Endothelial cell of umbilical vein (primary cell): ENCODE results near the gene EPB41L2. TPM values are rescaled to one million over a fixed set of nuclear protein-coding genes. Genes with fewer than 3 reads are reported as not detected.

Experiments
- BruUV-seq: library from RNA; stranded (reverse); fragments of 400-500 nt; replicated peaks from 2 replicates; lab custom pipeline; 2021; lab: Mats Ljungman, UMichigan
- CTCF ChIA-PET: fragments of 300-600, 350-600 bp; sonication (Branson Sonifier 250); formaldehyde crosslinking; loops from one replicate; lab custom pipeline; 2021; ENCODE audit warnings: antibody characterized with exemption, inconsistent platforms; lab: Charles Lee
- POLR2A ChIA-PET: fragments of 300-600, 350-600 bp; sonication (Branson Sonifier 250); formaldehyde crosslinking; loops from one replicate; lab custom pipeline; 2021; ENCODE audit warnings: antibody characterized with exemption, inconsistent platforms; lab: Charles Lee
- DNase-seq: peaks from one replicate; pipeline ENCODE4 v3.0.0-alpha.2; 2011; ENCODE audit warnings: low read depth, low spot score
- FAIRE-seq: peaks from 2 replicates; lab custom pipeline; 2011; peaks lifted over from hg19 to GRCh38; lab: Jason Lieb, UNC
- H2AFZ ChIP-seq: 2 replicates; pipeline ENCODE4 v1.6.0; 2012; ENCODE audit warnings: low read depth, low read length, control low read depth, inconsistent platforms
- H3K27ac ChIP-seq: 2 replicates; pipeline ENCODE4 v1.5.1; 2011; ENCODE audit warnings: low read depth, mild to moderate bottlenecking, control low read depth, low read length, moderate library complexity; ENCODE audit not compliant: insufficient read depth
- H3K27me3 ChIP-seq, 2 experiments: 2 replicates each; pipeline versions ENCODE4 v1.6.0 to v1.6.1; 2011; ENCODE audit warnings: low read length in 2 of 2, mixed read lengths in 1 of 2; ENCODE audit not compliant: control insufficient read depth in 2 of 2, insufficient read depth in 2 of 2
- H3K36me3 ChIP-seq, 2 experiments: 2 replicates in 1 of 2; 3 replicates in 1 of 2; pipeline ENCODE4 v1.5.1; 2011; ENCODE audit warnings: low read length in 2 of 2, mild to moderate bottlenecking in 1 of 2, moderate library complexity in 1 of 2; ENCODE audit not compliant: control insufficient read depth in 2 of 2, insufficient read depth in 2 of 2; ENCODE audit errors: extremely low read depth in 1 of 2
- H3K4me1 ChIP-seq: 3 replicates; pipeline ENCODE4 v1.5.1; 2011; ENCODE audit warnings: mild to moderate bottlenecking, low read length; ENCODE audit not compliant: control insufficient read depth, insufficient read depth; ENCODE audit errors: extremely low read depth
- H3K4me2 ChIP-seq: 2 replicates; pipeline ENCODE4 v1.6.1; 2011; ENCODE audit warnings: low read length, control low read depth, mixed read lengths; ENCODE audit not compliant: insufficient read depth
- H3K4me3 ChIP-seq, 3 experiments: fragments of 200-600 bp in 1 of 3; sonication (generic), shearing (Covaris generic) in 1 of 3; replicated peaks in 1 of 3; 2 replicates each; pipeline ENCODE4 v1.5.1; 2011 to 2016; ENCODE audit warnings: control low read depth in 3 of 3, low read length in 3 of 3, mild to moderate bottlenecking in 2 of 3, inconsistent platforms in 1 of 3, low read depth in 1 of 3, moderate library complexity in 1 of 3; ENCODE audit not compliant: insufficient read depth in 1 of 3
- H3K79me2 ChIP-seq: 2 replicates; pipeline ENCODE4 v1.6.0; 2012; ENCODE audit warnings: low read length, inconsistent platforms; ENCODE audit not compliant: control insufficient read depth, insufficient read depth
- H3K9ac ChIP-seq: replicated peaks from 2 replicates; pipeline ENCODE3; 2011; ENCODE audit warnings: low read length, control low read depth; ENCODE audit not compliant: insufficient read depth; ENCODE audit errors: extremely low read depth
- H3K9me1 ChIP-seq: replicated peaks from 3 replicates; pipeline ENCODE4 v1.6.0; 2011; ENCODE audit warnings: mild to moderate bottlenecking, low read length; ENCODE audit not compliant: control insufficient read depth, insufficient read depth; ENCODE audit errors: extremely low read depth
- H3K9me3 ChIP-seq: replicated peaks from 2 replicates; pipeline ENCODE4 v1.5.1; 2012; ENCODE audit warnings: low read length, inconsistent platforms; ENCODE audit not compliant: control insufficient read depth, insufficient read depth
- H4K20me1 ChIP-seq: replicated peaks from 2 replicates; pipeline ENCODE3; 2011; ENCODE audit warnings: mild to moderate bottlenecking, low read length; ENCODE audit not compliant: control insufficient read depth, insufficient read depth; ENCODE audit errors: extremely low read depth
- EZH2 ChIP-seq: IDR thresholded peaks from 2 replicates; pipeline ENCODE4 v1.6.1; 2012; ENCODE audit warnings: borderline replicate concordance, low read depth, mild to moderate bottlenecking, moderate library complexity, low read length, inconsistent platforms; ENCODE audit not compliant: severe bottlenecking
- FOS ChIP-seq: IDR thresholded peaks from 2 replicates; pipeline ENCODE4 v1.6.1; 2011; ENCODE audit warnings: mild to moderate bottlenecking, low read length, moderate library complexity, borderline replicate concordance; ENCODE audit not compliant: insufficient read depth
- GATA2 ChIP-seq: IDR thresholded peaks from 2 replicates; pipeline ENCODE4 v1.7.0; 2011; ENCODE audit warnings: low read depth, mild to moderate bottlenecking, moderate library complexity, mixed read lengths, low read length; ENCODE audit not compliant: insufficient read length, insufficient read depth
- JUN ChIP-seq: IDR thresholded peaks from 2 replicates; pipeline ENCODE4 v1.6.1; 2011; ENCODE audit warnings: borderline replicate concordance, low read depth; ENCODE audit not compliant: insufficient read length, insufficient read depth
- MYC ChIP-seq: IDR thresholded peaks from one replicate; pipeline ENCODE4 v1.6.1; 2011; ENCODE audit warnings: mild to moderate bottlenecking, low read depth, low read length
- POLR2A ChIP-seq: IDR thresholded peaks from 2 replicates; pipeline ENCODE4 v1.6.1; 2012; ENCODE audit warnings: low read depth, mild to moderate bottlenecking, control low read depth, low read length
- POLR2AphosphoS5 ChIP-seq: IDR thresholded peaks from 2 replicates; pipeline ENCODE4 v1.6.1; 2012; ENCODE audit warnings: low read depth, mild to moderate bottlenecking, control low read depth, low read length, moderate library complexity; ENCODE audit not compliant: insufficient read depth
- dilution Hi-C: fragments of 300-500 bp; cut with MboI; formaldehyde crosslinking; loops from one replicate; pipeline ENCODE4 v1.15.0; 2019; ENCODE audit warnings: low sequenced_read_pairs; ENCODE audit not compliant: extremely low pct_ligation_motif_present
- intact Hi-C: fragments of 100-400 bp; cut with micrococcal nuclease; formaldehyde crosslinking; loops from one replicate; pipeline ENCODE4 v1.10.0; 2022
- polyA plus RNA-seq, 4 experiments: library from polyadenylated mRNA; depleted of rRNA in 3 of 4; stranded (reverse) in 3 of 4; unstranded in 1 of 4; fragments of >200 nt; gene quantifications; 2 replicates each; pipeline versions ENCODE4 v1.2.1 to v1.2.3, GENCODE V29; 2011 to 2012; ENCODE audit warnings: missing spikeins in 1 of 4
- total RNA-seq: library from RNA; stranded (reverse); gene quantifications from 2 replicates; pipeline ENCODE4 v1.2.3, GENCODE V29; 2021
- TF ChIP-seq, protein P1 (sequence below): IDR thresholded peaks from 2 replicates; pipeline ENCODE4 v1.6.1; 2011; ENCODE audit not compliant: insufficient read depth, insufficient read length
- TF ChIP-seq, protein P2 (sequence below), 2 donors: IDR thresholded peaks; 1 replicate in 1 of 2; 2 replicates in 1 of 2; pipeline ENCODE4 v1.5.1; 2011; ENCODE audit warnings: low read length in 2 of 2, mild to moderate bottlenecking in 2 of 2, moderate library complexity in 2 of 2, control low read depth in 1 of 2, inconsistent platforms in 1 of 2, low read depth in 1 of 2; ENCODE audit not compliant: insufficient read depth in 1 of 2; ENCODE audit errors: extremely low read depth in 1 of 2

Gene EPB41L2
- total and polyA plus RNA-seq, 2 donors (not counting 3 experiments of a cell fraction or from before 2014, with no cell fraction given), result 26.5 to 87.7 TPM

DNA sequence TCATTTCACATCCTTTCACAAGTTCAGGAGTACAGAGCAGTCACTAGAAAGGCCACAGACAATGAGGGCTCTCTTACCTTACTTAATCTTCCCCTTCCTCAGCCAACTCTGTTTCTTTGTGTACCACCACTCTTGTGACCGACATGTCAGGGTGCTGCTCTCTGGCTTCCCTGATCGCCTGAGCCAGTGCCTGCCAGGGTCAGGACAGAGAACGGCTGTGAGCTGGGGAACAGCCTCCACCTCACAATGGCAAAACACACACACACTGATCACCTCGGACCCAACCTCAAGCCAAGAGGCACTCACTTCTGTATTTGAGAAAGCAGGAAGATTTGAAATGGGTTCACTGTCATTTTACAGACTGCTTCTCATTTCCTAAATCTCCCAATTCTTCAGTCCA lies 205.0 kb downstream of the EPB41L2 start:
- no TSS peak for BruUV-seq
- FAIRE-seq, result no peak

More for the DNA sequence above, 205.0 kb downstream of the EPB41L2 start:
- no peak for DNase-seq
- Histone ChIP-seq H3K4me1 (no peaks in the 10 kb centered on the region), H4K20me1 (no peaks in the 10 kb centered on the region), H3K79me2 (no peaks in the 10 kb centered on the region), H3K9me3 (no peaks in the 10 kb centered on the region), H3K27ac (no peak overlapping the region), H3K36me3 (no peaks in the 10 kb centered on the region), H3K9me1 (no peaks in the 10 kb centered on the region), H3K4me3 (no peak overlapping the region), H3K9ac (no peak overlapping the region), H3K27me3 (no peaks in the 10 kb centered on the region), H2AFZ (no peak overlapping the region), H3K4me2 (no peak overlapping the region)
- dilution Hi-C loops, result no loop called here
- ChIA-PET POLR2A (no interaction called here), CTCF (interaction anchor here (6.1 kb wide), 1 partner anchor 14 kb away, joined by 39 read pairs; no protein-coding TSS in a partner anchor)
- intact Hi-C loops, result no loop called here
- TF ChIP-seq, protein P1, sequence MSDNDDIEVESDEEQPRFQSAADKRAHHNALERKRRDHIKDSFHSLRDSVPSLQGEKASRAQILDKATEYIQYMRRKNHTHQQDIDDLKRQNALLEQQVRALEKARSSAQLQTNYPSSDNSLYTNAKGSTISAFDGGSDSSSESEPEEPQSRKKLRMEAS, result no peak
- no peak for TF ChIP-seq MYC
- TF ChIP-seq, protein P2, sequence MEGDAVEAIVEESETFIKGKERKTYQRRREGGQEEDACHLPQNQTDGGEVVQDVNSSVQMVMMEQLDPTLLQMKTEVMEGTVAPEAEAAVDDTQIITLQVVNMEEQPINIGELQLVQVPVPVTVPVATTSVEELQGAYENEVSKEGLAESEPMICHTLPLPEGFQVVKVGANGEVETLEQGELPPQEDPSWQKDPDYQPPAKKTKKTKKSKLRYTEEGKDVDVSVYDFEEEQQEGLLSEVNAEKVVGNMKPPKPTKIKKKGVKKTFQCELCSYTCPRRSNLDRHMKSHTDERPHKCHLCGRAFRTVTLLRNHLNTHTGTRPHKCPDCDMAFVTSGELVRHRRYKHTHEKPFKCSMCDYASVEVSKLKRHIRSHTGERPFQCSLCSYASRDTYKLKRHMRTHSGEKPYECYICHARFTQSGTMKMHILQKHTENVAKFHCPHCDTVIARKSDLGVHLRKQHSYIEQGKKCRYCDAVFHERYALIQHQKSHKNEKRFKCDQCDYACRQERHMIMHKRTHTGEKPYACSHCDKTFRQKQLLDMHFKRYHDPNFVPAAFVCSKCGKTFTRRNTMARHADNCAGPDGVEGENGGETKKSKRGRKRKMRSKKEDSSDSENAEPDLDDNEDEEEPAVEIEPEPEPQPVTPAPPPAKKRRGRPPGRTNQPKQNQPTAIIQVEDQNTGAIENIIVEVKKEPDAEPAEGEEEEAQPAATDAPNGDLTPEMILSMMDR (IDR thresholded peaks at IDR 0.05; ENCODE audit: extremely low read depth in 1 of 2, insufficient read depth in 1 of 2, low read depth in 1 of 2, low read length in 2 of 2), result no peak
- no peak for TF ChIP-seq POLR2AphosphoS5
- no peak for TF ChIP-seq GATA2
- no peak for TF ChIP-seq FOS
- no peak for TF ChIP-seq JUN
- no peak for TF ChIP-seq POLR2A
- TF ChIP-seq EZH2, result no peak
